Bronchial epithelial cell (primary cell): ENCODE results near the gene MAMSTR. TPM values are rescaled to one million over a fixed set of nuclear protein-coding genes. Genes with fewer than 3 reads are reported as not detected.
"Not testable (repeated sequence)": the region's sequence is repeated elsewhere in the genome, so short reads cannot be mapped to it uniquely, and the experiment has no call there.

Experiments used
- DNase-seq: peaks from one replicate; pipeline ENCODE4 v3.0.0-alpha.2; 2010; ENCODE audit warnings: low read depth
- FAIRE-seq: peaks from 2 replicates; lab custom pipeline; 2011; peaks lifted over from hg19 to GRCh38; lab: Jason Lieb, UNC
- H3K27me3 ChIP-seq: 2 replicates; pipeline ENCODE4 v1.5.1; 2011; ENCODE audit warnings: low read length; ENCODE audit not compliant: control insufficient read depth, insufficient read depth
- H3K36me3 ChIP-seq: 2 replicates; pipeline ENCODE4 v1.5.1; 2011; ENCODE audit warnings: low read length; ENCODE audit not compliant: control insufficient read depth, insufficient read depth
- H3K4me3 ChIP-seq: 2 replicates; pipeline ENCODE4 v1.5.1; 2011; ENCODE audit warnings: mild to moderate bottlenecking, low read depth, low read length, control low read depth
- CTCF ChIP-seq: IDR thresholded peaks from 2 replicates; pipeline ENCODE4 v1.5.1; 2011; ENCODE audit warnings: mild to moderate bottlenecking, moderate library complexity, low read length, control low read depth, inconsistent platforms; ENCODE audit not compliant: insufficient read depth, severe bottlenecking
- total RNA-seq: library from RNA; depleted of rRNA; stranded (reverse); fragments of >200 nt; gene quantifications from 2 replicates; pipeline ENCODE4 v1.2.1, GENCODE V29; 2014

The MAMSTR gene
- total RNA-seq, 1 donor from 2014 or later = 0.26 TPM

GRCh38 chr19:48722196-48722708 lies 2.7 kb upstream of the MAMSTR start:
- Histone ChIP-seq H3K4me3 (no peak overlapping the region), H3K36me3 (no peaks in the 10 kb centered on the region), H3K27me3 (no peaks in the 10 kb centered on the region)
- FAIRE-seq = no peak
- no peak for TF ChIP-seq CTCF
- DNase-seq = no peak

GRCh38 chr19:48720613-48721296 lies 1.2 kb upstream of the MAMSTR start:
- peak overlapping the region; percentile 50 for H3K4me3 ChIP-seq
- no peak for TF ChIP-seq CTCF
- DNase-seq (peak; percentile 97), FAIRE-seq (peak; percentile 79)
- no peaks in the 10 kb centered on the region for H3K36me3 ChIP-seq
- no peaks in the 10 kb centered on the region for H3K27me3 ChIP-seq

- no peak overlapping the region for H3K4me3 ChIP-seq
- no peak for TF ChIP-seq CTCF
- FAIRE-seq = no peak
Measured at GRCh38 chr19:48720251-48720612, 707 bp upstream of the MAMSTR start.

GRCh38 chr19:48718711-48719231 lies 754 bp downstream of the MAMSTR start:
- H3K4me3 ChIP-seq = no peak overlapping the region
- TF ChIP-seq CTCF = no peak

More at GRCh38 chr19:48720251-48720612, 707 bp upstream of the MAMSTR start:
- Histone ChIP-seq H3K27me3 (no peaks in the 10 kb centered on the region), H3K36me3 (no peaks in the 10 kb centered on the region)
- no peak for DNase-seq

GRCh38 chr19:48718106-48718505 lies 1.4 kb downstream of the MAMSTR start:
- FAIRE-seq, H3K36me3 ChIP-seq, DNase-seq, H3K27me3 ChIP-seq, H3K4me3 ChIP-seq: not testable (repeated sequence)

More at GRCh38 chr19:48718711-48719231, 754 bp downstream of the MAMSTR start:
- FAIRE-seq (no peak), DNase-seq (no peak)
- Histone ChIP-seq H3K36me3 (no peaks in the 10 kb centered on the region), H3K27me3 (no peaks in the 10 kb centered on the region)

- no peak overlapping the region for H3K4me3 ChIP-seq
- no peak for TF ChIP-seq CTCF
- FAIRE-seq (no peak), DNase-seq (no peak)
- H3K27me3 ChIP-seq = no peaks in the 10 kb centered on the region
- no peaks in the 10 kb centered on the region for H3K36me3 ChIP-seq
Measured at GRCh38 chr19:48716562-48717291, 2.8 kb downstream of the MAMSTR start.
